Measurements from ENCODE around the gene MCF2L.
"Not testable (repeated sequence)": the region's sequence is repeated elsewhere in the genome, so short reads cannot be mapped to it uniquely, and the experiment has no call there.

MCF2L gene

DNA sequence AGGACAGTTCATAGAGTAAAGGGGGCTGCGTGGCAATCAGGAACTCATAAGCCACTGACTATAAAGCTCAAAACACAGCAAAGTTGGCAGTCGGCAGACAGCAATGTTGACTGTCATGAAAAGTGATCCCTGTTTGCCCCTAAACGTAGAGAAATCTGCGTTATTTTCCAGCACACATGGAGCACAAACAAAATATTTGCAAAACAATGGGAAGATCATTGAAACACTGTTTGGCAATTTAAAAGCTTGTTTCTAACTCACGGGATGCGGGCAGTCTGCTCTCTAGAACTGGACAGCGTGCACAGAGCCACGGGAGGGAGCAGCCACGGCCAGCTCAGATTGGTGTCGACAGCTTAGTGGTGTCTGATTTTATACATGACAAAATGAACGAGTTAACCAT is 130.1 kb downstream of the MCF2L start:
- no peak for DNase-seq

DNA sequence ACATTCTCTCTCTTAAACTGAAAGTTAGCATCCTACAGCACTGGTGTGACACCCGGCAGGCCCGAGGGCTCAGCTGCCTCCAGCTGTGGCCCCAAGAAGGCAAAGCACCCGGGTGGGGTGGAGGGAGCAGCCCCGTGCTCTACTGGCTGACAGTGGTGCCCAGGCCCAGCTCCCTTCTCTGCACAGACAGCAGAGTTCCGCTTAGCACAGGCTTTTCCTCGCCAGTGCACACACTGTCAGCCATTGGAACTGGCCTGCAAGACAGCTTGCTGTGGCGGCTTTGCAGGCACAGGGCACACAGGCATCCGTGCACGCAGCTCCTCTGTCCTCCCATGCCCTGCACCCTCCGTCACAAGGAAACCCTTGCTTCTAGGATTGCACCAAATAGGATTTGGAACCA is 133.3 kb downstream of the MCF2L start:
- not testable (repeated sequence) for DNase-seq

DNA sequence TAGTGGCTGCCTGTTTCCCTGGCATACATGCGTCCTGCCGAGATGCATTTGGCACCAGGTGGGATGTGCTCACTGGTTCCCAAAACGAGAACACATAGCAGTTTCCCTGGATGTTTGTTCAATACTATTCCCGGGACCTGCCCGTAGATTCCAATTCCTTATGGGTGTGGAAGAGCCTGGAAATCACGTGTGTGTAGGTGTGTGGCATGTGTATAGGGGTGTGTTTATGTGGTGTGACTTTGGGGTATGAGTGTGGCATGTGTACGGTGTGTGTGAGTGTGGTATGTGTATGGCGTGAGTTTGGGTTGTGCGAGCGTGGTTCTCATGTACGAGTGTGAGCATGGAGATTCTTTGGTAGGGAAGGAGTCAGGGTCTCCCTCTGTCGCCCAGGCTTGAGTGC is 133.7 kb downstream of the MCF2L start:
- DNase-seq, result no peak

DNA sequence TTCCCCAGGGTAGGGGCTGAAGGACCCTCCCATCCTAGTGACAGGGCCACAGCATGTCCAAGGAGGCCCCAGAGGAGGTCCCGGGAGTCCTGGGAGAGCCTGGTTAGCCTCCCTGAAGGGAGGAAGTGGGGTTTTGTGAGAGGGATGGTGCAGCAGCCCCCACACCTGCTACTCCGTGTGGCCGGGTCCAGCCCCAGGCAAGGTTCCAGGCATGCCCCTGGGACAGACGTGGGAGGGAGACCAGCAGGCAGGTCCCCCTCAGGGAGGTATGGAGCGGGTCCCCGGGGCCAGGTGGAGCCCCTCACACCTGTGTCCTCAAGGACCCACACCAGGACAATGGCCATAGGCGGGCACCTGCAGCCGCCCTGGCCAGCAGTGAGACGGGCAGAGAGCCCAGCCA is 134.6 kb downstream of the MCF2L start:
- DNase-seq, result no peak

DNA sequence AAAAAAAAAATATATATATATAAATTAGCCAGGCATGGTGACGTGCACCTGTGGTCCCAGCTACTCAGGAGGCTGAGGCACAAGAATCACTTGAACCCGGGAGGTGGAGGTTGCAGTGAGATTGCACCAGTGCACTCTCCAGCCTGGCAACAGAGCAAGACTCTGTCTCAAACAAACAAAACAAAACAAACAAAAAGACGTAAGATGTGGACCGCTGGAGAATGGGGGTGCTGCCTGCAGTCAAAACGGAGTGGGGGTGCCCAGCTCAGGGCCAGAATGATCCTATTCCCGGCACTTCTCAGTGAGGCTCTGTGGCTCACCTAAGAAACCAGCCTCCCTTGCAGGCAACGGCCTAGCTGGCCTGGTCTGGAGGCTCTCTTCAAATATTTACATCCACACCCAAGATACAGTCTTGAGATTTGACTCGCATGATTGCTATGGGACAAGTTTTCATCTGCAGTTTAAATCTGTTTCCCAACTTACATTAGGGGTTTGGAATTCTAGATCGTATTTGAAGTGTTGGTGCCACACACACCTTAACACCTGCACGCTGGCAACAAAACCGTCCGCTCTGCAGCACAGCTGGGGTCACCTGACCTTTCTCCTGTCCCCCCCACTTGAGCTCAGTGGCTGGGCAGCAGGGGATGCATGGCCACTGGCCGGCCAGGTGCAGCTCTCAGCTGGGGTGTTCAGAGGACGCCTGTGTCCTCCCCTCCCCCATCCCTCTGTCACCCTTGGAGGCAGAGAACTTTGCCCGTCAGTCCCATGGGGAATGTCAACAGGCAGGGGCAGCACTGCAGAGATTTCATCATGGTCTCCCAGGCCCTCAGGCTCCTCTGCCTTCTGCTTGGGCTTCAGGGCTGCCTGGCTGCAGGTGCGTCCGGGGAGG is 136.3 kb downstream of the MCF2L start, which contains the start of gene F7:
Gene F7, plus strand, starts transcription at position 760 of the 889 bp plus-strand sequence. Its CDS starts 51 bp downstream, at position 811.
- no peak for DNase-seq

DNA sequence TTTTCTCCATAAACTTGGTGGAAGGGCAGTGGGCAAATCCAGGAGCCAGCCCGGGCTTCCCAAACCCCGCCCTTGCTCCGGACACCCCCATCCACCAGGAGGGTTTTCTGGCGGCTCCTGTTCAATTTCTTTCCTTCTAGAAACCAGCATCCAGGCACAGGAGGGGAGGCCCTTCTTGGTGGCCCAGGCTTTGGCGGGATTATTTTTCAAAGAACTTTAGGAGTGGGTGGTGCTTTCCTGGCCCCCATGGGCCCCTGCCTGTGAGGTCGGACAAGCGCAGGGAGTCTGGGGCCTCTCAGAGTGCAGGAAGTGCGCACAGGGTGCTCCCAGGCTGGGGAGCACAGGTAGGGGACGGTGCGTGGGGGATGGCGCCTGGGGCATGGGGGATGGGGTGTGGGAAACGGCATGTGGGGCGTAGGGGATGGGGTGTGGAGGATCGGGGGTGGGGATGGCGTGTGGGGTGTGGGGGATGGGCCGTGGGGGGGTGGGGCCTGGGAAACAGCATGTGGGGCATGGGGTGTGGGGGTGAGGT is 137.0 kb downstream of the MCF2L start:
- DNase-seq, result no peak

DNA sequence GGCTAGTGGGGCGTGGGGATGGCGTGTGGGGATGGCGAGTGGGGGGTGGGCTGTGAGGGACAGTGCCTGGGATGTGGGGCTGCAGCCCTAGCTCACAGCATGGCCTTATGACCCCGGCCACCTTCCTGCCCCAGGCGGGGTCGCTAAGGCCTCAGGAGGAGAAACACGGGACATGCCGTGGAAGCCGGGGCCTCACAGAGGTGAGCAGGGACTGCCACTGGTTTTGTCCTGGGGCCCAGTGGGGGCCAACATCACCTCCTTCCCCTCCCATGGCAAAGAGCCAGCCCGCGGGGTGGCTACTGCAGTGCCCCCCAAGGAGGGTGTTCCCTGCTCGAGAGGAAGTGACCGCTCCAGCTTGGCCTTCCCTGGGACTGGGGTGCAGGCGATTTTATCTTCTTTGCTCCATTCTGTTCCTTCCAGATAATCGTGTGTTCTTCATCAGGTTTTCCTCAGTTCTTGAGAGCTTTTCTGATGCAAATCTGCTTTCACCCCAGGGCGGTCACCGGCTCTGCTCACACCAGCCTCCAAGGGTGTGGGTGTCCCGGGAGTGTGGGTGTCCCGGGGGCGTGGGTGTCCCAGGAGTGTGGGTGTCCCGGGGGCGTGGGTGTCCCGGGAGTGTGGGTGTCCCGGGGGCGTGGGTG is 137.8 kb downstream of the MCF2L start:
- DNase-seq, result no peak

DNA sequence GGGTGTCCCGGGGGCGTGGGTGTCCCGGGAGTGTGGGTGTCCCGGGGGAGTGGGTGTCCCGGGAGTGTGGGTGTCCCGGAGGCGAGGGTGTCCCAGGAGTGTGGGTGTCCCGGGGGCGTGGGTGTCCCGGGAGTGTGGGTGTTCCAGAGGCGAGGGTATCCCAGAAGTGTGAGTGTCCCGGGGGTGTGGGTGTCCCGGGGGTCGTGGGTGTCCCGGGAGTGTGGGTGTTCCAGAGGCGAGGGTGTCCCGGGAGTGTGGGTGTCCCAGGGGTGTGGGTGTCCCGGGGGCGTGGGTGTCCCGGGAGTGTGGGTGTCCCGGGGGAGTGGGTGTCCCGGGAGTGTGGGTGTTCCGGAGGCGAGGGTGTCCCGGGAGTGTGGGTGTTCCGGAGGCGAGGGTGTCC is 139.5 kb downstream of the MCF2L start:
- not testable (repeated sequence) for DNase-seq

DNA sequence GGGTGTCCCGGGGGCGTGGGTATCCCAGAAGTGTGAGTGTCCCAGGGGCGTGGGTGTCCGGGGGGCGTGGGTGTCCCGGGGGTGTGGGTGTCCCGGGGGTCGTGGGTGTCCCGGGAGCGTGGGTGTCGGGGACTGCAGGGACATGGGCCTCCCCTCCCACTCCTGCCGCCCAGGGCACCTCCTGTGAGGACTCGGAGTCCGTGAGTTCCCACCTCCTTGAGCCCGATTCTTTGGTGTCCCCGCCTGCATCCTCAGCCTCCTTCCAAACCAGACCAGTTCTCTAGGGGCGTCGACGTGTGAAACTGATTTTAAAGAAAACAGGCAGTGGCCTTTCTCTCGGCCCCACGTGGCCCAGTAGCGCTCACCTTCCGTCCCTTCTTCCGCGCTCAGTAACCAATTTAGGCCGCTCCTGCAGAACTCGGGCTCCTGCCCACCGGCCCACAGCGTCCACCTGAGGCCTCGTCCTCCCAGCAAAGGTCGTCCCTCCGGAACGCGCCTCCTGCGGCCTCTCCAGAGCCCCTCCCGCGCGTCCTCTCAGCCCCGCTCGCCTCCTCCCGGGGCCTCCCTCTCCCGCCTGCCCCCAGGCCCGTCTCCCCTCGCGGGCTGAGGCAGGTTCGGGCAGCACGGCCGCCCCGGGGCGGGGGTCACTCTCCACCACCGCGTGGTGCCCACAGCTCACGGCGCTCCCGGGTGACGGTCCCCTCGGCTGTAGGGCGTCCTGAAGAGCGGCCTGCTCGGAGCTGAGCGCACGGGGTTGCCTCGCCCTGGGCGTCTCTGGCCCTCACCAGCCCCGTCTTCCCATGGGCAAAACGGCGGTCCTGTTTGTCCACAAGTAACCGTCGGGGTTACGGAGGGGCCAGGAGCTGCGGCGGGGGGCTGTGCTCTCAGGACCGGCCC is 140.4 kb downstream of the MCF2L start:
- no peak for DNase-seq

DNA sequence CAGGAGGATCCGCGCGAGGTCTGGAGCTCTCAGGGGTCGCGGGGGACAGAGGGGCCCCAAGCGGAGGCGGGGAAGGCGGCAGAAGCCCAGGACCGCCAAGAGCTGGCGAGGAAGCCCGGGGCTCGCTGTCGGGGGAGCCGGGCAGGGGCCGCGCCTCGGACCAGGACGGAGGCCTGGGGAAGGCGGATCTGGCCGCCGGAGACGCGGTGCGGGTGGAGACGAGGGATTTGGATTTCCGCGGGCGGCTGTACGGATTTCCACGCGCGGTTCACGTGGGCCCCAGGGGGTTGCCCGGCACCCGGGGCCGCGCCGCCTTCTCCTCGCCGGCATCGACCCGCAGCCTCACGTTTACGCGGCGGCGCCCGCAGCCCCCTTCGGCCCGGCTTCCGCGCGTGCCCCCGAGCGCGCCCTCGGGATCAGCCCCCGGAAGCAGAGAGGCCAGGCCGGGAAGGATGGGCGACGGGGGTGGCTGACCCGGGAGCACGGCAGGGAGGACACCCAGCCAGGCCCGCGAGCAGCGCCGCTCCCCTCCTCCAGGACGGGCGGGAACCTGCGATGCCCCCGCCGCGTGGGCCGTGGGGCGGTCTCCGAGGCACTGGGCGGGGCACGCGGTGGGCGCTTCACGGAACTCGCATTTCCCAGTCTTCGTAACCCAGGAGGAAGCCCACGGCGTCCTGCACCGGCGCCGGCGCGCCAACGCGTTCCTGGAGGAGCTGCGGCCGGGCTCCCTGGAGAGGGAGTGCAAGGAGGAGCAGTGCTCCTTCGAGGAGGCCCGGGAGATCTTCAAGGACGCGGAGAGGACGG is 141.2 kb downstream of the MCF2L start:
- DNase-seq, result peak; percentile 36 to 43

DNA sequence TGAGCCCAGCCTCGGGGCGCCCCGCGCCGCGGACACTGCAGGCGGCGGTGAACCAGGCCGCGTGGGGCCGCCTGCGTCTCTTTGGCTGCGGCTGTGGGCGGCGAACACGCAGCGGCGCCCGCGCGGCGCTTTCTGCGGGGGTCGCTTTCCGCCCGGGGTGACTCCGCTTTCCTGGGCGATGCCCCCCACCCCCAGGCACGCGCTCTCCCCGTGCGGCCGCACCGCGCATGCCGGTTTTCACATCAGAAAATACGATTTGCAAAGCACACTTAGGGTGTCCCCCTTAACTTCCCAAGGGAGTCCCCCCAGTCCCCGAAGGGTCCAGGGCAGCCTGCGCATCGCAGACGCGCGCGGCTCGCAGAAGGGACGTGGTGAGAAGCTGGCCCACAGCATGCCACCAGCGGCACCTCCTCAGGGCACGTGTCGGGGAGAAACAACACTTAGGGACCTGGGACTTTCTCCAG is 141.9 kb downstream of the MCF2L start:
- peak in 1 of 2 experiments; percentile 9 for DNase-seq

DNA sequence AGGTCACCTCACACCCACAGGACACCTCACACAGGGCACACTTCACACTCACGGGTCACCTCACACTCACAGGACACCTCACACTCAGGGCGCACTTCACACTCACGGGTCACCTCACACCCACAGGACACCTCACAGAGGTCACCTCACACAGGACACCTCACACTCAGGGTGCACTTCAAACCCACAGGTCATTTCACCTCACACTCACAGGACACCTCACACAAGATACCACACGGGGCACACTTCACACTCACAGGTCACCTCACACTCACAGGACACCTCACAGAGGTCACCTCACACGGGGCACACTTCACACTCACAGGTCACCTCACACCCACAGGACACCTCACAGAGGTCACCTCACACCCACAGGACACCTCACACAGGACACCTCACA is 142.8 kb downstream of the MCF2L start:
- DNase-seq, result not testable (repeated sequence)

DNA sequence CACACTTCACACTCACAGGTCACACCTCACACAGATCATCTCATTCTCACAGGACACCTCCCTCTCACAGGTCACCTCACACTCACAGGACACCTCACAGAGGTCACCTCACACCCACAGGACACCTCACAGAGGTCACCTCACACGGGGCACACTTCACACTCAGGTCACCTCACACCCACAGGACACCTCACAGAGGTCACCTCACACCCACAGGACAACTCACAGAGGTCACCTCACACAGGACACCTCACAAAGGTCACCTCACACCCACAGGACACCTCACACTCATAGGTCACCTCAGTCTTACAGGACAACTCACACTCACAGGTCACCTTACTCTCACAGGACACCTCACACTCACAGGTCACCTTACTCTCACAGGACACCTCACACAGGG is 143.5 kb downstream of the MCF2L start:
- DNase-seq, result not testable (repeated sequence)

DNA sequence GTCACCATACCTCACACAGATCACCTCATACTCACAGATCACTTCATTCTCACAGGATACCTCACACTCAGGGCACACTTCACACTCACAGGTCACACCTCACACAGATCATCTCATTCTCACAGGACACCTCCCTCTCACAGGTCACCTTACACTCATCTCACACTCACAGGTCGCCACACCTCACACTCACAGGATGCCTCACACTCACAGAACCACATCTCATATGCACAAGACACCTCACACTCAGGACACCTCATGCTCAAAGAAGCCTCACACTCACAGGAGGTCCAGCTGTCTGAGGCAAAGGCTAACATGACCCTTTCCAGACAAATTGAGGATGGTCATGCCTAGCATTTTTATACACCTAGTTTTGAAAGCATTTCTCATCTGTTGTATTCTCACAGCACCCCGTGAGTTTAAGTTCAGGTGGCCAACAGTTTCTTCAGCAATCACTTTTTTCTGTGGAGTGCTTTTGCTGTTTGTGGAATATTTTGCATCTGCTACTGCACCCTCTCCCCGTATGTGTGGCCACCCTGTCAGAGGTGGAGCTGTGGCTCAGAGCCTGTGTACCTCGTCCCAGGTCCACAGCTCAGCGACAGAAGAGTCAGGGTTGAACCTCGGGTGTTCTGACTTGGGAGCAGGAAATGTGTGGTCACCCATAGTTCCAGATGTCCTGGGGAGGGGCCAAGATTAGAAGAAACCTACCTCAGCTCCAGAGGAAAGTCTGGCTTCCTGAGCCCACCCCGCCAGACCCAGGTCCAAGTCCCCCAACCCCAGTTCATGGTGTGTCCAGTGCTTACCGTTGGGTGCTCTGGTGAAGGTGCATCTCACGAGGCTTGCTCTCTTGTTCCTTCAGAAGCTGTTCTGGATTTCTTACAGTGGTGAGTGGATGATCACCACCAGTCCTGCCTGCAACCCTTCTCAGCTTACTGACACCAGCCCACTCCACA is 144.2 kb downstream of the MCF2L start:
- no peak for DNase-seq

DNA sequence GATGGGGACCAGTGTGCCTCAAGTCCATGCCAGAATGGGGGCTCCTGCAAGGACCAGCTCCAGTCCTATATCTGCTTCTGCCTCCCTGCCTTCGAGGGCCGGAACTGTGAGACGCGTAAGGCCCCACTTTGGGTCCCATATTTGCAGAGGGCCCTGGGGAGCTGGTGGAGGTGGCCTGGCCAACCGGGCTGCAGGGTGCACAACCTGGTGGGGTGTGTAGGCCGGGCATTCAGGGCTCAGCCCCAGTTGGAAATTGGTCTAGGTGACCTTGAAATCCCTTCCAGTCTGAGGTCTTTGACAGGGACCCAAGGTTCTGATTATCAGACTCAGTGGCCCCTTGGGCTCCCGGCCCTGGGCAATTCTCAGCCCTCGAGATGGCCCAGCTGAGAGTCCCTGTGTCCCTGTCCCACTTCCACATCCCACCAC is 144.8 kb downstream of the MCF2L start:
- DNase-seq, result no peak

DNA sequence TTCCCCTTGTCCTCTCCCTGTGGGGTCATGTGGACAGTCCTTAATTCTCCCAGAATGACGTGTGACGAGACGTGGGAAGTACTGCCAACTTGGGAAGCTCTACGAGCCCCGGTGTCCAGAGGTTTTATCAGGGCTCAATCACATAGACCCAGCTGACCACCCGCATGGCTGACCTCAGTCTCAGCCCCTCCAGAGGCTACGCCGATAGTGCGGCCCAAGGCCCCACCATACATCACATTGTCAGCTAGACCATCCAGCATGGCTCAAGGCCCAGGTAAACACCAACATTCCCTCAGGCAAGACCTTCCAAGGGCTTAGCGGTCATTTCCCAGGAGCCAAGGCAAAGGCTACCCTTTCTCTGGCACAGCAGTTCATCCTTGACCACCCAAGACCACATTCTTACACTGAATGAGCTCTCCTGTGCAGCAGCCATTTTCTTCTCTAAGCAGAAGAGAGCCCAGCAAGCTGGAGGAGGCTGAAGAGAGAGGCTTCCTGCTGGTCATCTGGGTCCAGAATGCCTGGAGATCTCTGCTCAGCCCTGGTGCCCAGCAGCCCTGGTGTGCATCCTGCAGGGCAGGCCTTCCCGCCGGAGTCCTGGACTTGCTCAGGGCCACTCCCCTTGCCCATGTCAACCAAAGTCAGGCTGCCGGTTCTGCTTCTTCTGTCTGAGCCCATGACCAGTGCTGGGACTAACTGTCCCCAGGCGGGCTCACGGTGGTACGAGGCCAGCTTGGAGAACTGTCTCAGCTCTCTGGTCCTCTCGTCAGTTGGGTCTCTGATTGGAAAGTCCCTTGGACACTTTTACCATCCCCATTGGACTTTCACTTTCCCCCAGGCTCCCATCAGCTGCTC is 145.7 kb downstream of the MCF2L start:
- DNase-seq, result no peak

DNA sequence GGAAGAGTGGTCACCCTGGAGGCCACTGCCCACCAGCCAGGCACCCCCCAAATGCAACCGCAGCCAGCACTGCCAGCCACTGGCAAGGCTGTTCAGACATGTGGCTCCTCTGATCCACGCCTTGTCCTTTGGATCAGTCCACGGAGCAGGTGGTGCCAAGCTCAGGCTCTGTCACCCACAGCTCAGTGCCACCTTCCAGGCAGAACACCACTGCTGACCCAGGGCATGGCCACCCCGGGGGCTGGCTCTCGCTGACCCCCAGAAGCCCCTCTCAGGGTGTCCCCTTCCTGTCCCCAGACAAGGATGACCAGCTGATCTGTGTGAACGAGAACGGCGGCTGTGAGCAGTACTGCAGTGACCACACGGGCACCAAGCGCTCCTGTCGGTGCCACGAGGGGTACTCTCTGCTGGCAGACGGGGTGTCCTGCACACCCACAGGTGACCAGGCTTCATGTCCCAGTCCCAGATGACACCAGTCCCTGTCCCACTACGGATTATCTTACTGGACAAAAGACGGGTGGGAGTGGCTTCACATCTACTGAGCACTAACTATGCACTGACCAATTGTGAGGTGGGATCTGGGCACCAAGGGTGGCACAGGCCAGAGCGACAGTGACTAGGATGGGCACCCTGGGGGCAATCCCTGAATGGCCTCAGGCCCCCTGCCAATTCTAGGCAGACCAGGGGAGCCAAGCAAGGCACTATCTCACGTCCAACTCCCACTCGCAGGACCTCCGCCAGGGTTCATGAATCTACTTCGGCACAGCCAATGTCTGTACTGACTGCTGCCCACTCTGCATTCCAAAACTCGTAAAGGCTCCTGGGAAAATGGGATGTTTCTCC is 146.6 kb downstream of the MCF2L start:
- DNase-seq, result no peak

DNA sequence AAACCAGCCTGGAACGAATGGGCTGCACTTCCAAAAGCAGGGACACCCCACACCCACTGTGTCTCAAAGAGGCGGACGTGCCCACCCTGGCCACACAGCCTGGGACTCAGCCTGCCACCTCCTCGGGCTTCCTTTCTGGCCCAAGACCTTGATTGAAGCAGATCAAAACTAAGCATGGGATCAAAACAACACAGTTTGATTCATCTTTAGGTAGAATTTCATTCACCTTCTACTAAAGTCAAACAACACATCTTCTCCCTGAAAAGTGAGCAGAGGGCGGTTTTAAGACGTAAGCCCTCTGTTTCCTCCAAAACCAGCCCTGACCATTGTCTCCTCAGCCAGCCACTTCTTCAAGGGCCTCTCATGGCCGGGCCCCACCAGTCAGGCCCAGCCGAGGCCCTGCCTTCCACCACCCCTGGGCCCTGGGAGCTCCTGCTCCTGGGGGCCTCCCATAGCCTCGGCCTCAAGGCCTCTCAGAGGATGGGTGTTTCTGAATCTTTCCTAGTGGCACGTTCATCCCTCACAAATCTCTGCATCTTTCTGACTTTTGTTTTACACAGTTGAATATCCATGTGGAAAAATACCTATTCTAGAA is 147.3 kb downstream of the MCF2L start:
- DNase-seq, result no peak
